HepG2 (cell line): ENCODE results near the gene TMED6.

Experiments
- ZNF205 ChIP-seq: IDR thresholded peaks from 2 replicates; pipeline ENCODE4 v1.6.1; 2018; ENCODE audit warnings: missing biosample characterization, missing genetic modification reagents
- ZNF333 ChIP-seq: sonication (generic); formaldehyde crosslinking; IDR thresholded peaks from 2 replicates; pipeline ENCODE4 v1.4.0; 2020; ENCODE audit warnings: mild to moderate bottlenecking, missing genetic modification reagents, borderline replicate concordance
- ZNF737 ChIP-seq: sonication (generic); formaldehyde crosslinking; IDR thresholded peaks from 2 replicates; pipeline ENCODE4 v1.5.0; 2020; ENCODE audit warnings: missing genetic modification reagents, mild to moderate bottlenecking, borderline replicate concordance
- TF ChIP-seq, protein P1 (sequence below): sonication (generic); formaldehyde crosslinking; conservative IDR thresholded peaks from 2 replicates; pipeline ENCODE4 v1.4.0; 2020; ENCODE audit warnings: missing genetic modification reagents
- TF ChIP-seq, protein P2 (sequence below): sonication (generic); formaldehyde crosslinking; IDR thresholded peaks from 2 replicates; pipeline ENCODE4 v1.4.0; 2020; ENCODE audit warnings: missing genetic modification reagents

DNA sequence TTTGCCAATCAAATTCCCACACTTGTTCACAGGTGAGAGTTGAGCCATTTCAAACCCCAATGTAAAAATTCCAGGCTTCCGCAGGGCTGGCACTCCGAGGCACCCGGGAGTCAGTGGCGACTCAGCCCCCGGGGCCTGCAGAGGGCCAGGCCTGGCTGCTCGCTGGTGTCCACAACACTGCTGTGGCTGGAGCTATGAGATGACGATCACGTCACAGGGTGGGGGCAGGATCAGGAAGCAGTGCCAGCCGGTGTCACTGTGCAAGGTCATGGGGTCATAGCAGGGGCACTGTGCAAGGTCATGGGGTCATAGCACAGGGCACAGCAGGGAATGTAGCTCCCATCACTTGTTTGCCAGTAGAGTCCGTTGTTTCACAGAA is 32.7 kb downstream of the TMED6 start:
- TF ChIP-seq ZNF737 (CRISPR knock-in tag) (no peak), ZNF333 (CRISPR knock-in tag) (no peak), ZNF205 (CRISPR knock-in tag) (no peak)
- TF ChIP-seq, protein P1, sequence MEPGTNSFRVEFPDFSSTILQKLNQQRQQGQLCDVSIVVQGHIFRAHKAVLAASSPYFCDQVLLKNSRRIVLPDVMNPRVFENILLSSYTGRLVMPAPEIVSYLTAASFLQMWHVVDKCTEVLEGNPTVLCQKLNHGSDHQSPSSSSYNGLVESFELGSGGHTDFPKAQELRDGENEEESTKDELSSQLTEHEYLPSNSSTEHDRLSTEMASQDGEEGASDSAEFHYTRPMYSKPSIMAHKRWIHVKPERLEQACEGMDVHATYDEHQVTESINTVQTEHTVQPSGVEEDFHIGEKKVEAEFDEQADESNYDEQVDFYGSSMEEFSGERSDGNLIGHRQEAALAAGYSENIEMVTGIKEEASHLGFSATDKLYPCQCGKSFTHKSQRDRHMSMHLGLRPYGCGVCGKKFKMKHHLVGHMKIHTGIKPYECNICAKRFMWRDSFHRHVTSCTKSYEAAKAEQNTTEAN (CRISPR knock-in tag) = no peak
- TF ChIP-seq, protein P2, sequence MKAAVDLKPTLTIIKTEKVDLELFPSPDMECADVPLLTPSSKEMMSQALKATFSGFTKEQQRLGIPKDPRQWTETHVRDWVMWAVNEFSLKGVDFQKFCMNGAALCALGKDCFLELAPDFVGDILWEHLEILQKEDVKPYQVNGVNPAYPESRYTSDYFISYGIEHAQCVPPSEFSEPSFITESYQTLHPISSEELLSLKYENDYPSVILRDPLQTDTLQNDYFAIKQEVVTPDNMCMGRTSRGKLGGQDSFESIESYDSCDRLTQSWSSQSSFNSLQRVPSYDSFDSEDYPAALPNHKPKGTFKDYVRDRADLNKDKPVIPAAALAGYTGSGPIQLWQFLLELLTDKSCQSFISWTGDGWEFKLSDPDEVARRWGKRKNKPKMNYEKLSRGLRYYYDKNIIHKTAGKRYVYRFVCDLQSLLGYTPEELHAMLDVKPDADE (CRISPR knock-in tag) = no peak
